GM21447 (cell line): Measurements from ENCODE around the gene CNTFR.
A peak's percentile ranks its signal among the peaks of the same experiment; 100 is the strongest.

Source experiments
- ATAC-seq: cut with Tn5 transposase; IDR thresholded peaks from one replicate; pipeline ENCODE4 v1.9.1; 2021; ENCODE audit not compliant: unreplicated experiment

The CNTFR gene

GRCh38 chr9:34526026-34526425, 63.5 kb downstream of the CNTFR start:
- no peak for ATAC-seq

GRCh38 chr9:34524349-34524748, 65.2 kb downstream of the CNTFR start:
- no peak for ATAC-seq

GRCh38 chr9:34522971-34523797, 66.3 kb downstream of the CNTFR start, which contains the start of gene ENHO:
Gene ENHO, minus strand, starts transcription at chr9:34522990. Its CDS starts 1,295 bp downstream, at chr9:34521695.
- peak; percentile 84 for ATAC-seq

- no peak for ATAC-seq
These were observed 67.2 kb downstream of the CNTFR start for GRCh38 chr9:34522091-34522887.

- ATAC-seq = no peak
These were observed 68.0 kb downstream of the CNTFR start for GRCh38 chr9:34521406-34522045.

GRCh38 chr9:34520505-34521385, 68.8 kb downstream of the CNTFR start:
- ATAC-seq = no peak

GRCh38 chr9:34520096-34520495, 69.4 kb downstream of the CNTFR start:
- no peak for ATAC-seq

GRCh38 chr9:34519321-34520020, 70.1 kb downstream of the CNTFR start:
- no peak for ATAC-seq

GRCh38 chr9:34518896-34519295, 70.6 kb downstream of the CNTFR start:
- ATAC-seq = no peak

- ATAC-seq = no peak
These were observed 71.4 kb downstream of the CNTFR start for GRCh38 chr9:34518110-34518616.

GRCh38 chr9:34517185-34517584, 72.3 kb downstream of the CNTFR start:
- no peak for ATAC-seq

- ATAC-seq = no peak
These were observed 73.6 kb downstream of the CNTFR start for GRCh38 chr9:34515959-34516358.

GRCh38 chr9:34514816-34515215, 74.7 kb downstream of the CNTFR start:
- no peak for ATAC-seq

- ATAC-seq = no peak
These were observed 75.1 kb downstream of the CNTFR start for GRCh38 chr9:34514401-34514800.

GRCh38 chr9:34513567-34514214, 75.8 kb downstream of the CNTFR start:
- no peak for ATAC-seq

GRCh38 chr9:34512131-34513078, 77.1 kb downstream of the CNTFR start:
- no peak for ATAC-seq

GRCh38 chr9:34510497-34511468, 78.7 kb downstream of the CNTFR start:
- no peak for ATAC-seq
